Activated T-cell treated with anti-CD3 and anti-CD28 coated beads for 1 hour (primary cell): ENCODE measurements around the gene ANKRD13D.

Experiments
- DNase-seq: peaks from one replicate; pipeline ENCODE4 v3.0.0-alpha.2; 2020; ENCODE audit warnings: low read depth

ANKRD13D gene

GRCh38 chr11:67273260-67273990 lies 15.7 kb upstream of the ANKRD13D start:
- no peak for DNase-seq

- DNase-seq, result no peak
Observed at GRCh38 chr11:67274768-67275605, 14.1 kb upstream of the ANKRD13D start.

- no peak for DNase-seq
Observed at GRCh38 chr11:67275606-67276409, 13.3 kb upstream of the ANKRD13D start.

- DNase-seq, result no peak
Observed at GRCh38 chr11:67276781-67277230, 12.3 kb upstream of the ANKRD13D start.

- peak; percentile 88 for DNase-seq
Observed at GRCh38 chr11:67277231-67277961, 11.7 kb upstream of the ANKRD13D start.

- no peak for DNase-seq
Observed at GRCh38 chr11:67278135-67278938, 10.8 kb upstream of the ANKRD13D start.

GRCh38 chr11:67278939-67279588 lies 10.0 kb upstream of the ANKRD13D start:
- DNase-seq, result no peak

- no peak for DNase-seq
Observed at GRCh38 chr11:67279589-67280340, 9.3 kb upstream of the ANKRD13D start.

- no peak for DNase-seq
Observed at GRCh38 chr11:67280341-67280787, 8.7 kb upstream of the ANKRD13D start.

- DNase-seq, result no peak
Observed at GRCh38 chr11:67280788-67281551, 8.1 kb upstream of the ANKRD13D start.

- DNase-seq, result no peak
Observed at GRCh38 chr11:67281552-67282150, 7.5 kb upstream of the ANKRD13D start.

- no peak for DNase-seq
Observed at GRCh38 chr11:67282155-67282875, 6.8 kb upstream of the ANKRD13D start.

GRCh38 chr11:67282876-67283371 lies 6.2 kb upstream of the ANKRD13D start:
- DNase-seq, result no peak

- no peak for DNase-seq
Observed at GRCh38 chr11:67283481-67283963, 5.6 kb upstream of the ANKRD13D start.

- DNase-seq, result no peak
Observed at GRCh38 chr11:67284811-67285540, 4.1 kb upstream of the ANKRD13D start.
